H9 (cell line): Measurements from ENCODE around the gene DMAC2L. TPM values are rescaled to one million over a fixed set of nuclear protein-coding genes. Genes with fewer than 3 reads are reported as not detected.

Source experiments
- DNase-seq: peaks from one replicate; pipeline ENCODE4 v3.0.0-alpha.2; 2017
- H2AFZ ChIP-seq: one replicate; pipeline ENCODE4 v1.6.1; 2013; ENCODE audit warnings: mild to moderate bottlenecking, low read length, control low read depth, moderate library complexity
- H2AK5ac ChIP-seq: 2 replicates; pipeline ENCODE4 v1.6.1; 2013; ENCODE audit warnings: low read length, control low read depth, mixed read lengths; ENCODE audit not compliant: insufficient read length
- H2BK120ac ChIP-seq: one replicate; pipeline ENCODE4 v1.6.1; 2013; ENCODE audit warnings: low read depth, mild to moderate bottlenecking, low read length, control low read depth, inconsistent platforms; ENCODE audit not compliant: poor library complexity, severe bottlenecking
- H2BK12ac ChIP-seq: 2 replicates; pipeline ENCODE4 v1.6.1; 2013; ENCODE audit warnings: low read length, control low read depth, mixed read lengths, low read depth; ENCODE audit not compliant: insufficient read length
- H2BK15ac ChIP-seq: 2 replicates; pipeline ENCODE4 v1.6.1; 2013; ENCODE audit warnings: low read depth, low read length, control low read depth
- H2BK20ac ChIP-seq: one replicate; pipeline ENCODE4 v1.6.1; 2013; ENCODE audit warnings: low read depth, mild to moderate bottlenecking, low read length, control low read depth, inconsistent platforms; ENCODE audit not compliant: poor library complexity, severe bottlenecking
- H2BK5ac ChIP-seq: 2 replicates; pipeline ENCODE4 v1.6.1; 2013; ENCODE audit warnings: low read length, control low read depth, mixed read lengths; ENCODE audit not compliant: insufficient read length
- H3K14ac ChIP-seq: 2 replicates; pipeline ENCODE4 v1.6.1; 2013; ENCODE audit warnings: low read length, control low read depth; ENCODE audit not compliant: insufficient read depth
- H3K18ac ChIP-seq: 2 replicates; pipeline ENCODE4 v1.6.1; 2013; ENCODE audit warnings: low read depth, mild to moderate bottlenecking, mixed read lengths, low read length, control low read depth; ENCODE audit not compliant: insufficient read length
- H3K23ac ChIP-seq: 2 replicates; pipeline ENCODE4 v1.6.1; 2013; ENCODE audit warnings: low read length, control low read depth, mixed read lengths, low read depth; ENCODE audit not compliant: insufficient read length
- H3K23me2 ChIP-seq: 2 replicates; pipeline ENCODE4 v1.6.1; 2013; ENCODE audit warnings: low read depth, mild to moderate bottlenecking, mixed read lengths, low read length, control low read depth; ENCODE audit not compliant: insufficient read length, poor library complexity, severe bottlenecking
- H3K27ac ChIP-seq: 2 replicates; pipeline ENCODE4 v1.5.1; 2013; ENCODE audit warnings: low read length, control low read depth, mixed read lengths, low read depth; ENCODE audit not compliant: insufficient read length
- H3K27me3 ChIP-seq: 2 replicates; pipeline ENCODE4 v1.6.1; 2013; ENCODE audit warnings: low read length, control low read depth, inconsistent platforms; ENCODE audit not compliant: insufficient read depth
- H3K4ac ChIP-seq: 2 replicates; pipeline ENCODE4 v1.6.1; 2013; ENCODE audit warnings: low read depth, mild to moderate bottlenecking, control low read depth, inconsistent platforms, low read length, moderate library complexity
- H3K4me1 ChIP-seq: 2 replicates; pipeline ENCODE4 v1.6.1; 2013; ENCODE audit warnings: low read length, control low read depth, inconsistent platforms; ENCODE audit not compliant: insufficient read depth
- H3K4me2 ChIP-seq: 2 replicates; pipeline ENCODE4 v1.6.1; 2013; ENCODE audit warnings: low read length, control low read depth, mixed read lengths; ENCODE audit not compliant: insufficient read length, insufficient read depth
- H3K56ac ChIP-seq: 2 replicates; pipeline ENCODE4 v1.6.1; 2013; ENCODE audit warnings: low read depth, mild to moderate bottlenecking, mixed read lengths, low read length, control low read depth; ENCODE audit not compliant: insufficient read length
- H3K79me1 ChIP-seq: 2 replicates; pipeline ENCODE4 v1.6.1; 2013; ENCODE audit warnings: low read depth, mild to moderate bottlenecking, moderate library complexity, low read length, control low read depth, inconsistent platforms; ENCODE audit not compliant: insufficient read depth, poor library complexity, severe bottlenecking
- H3K79me2 ChIP-seq: 2 replicates; pipeline ENCODE4 v1.6.1; 2013; ENCODE audit warnings: low read length, control low read depth, inconsistent platforms; ENCODE audit not compliant: insufficient read depth
- H3K9ac ChIP-seq: 2 replicates; pipeline ENCODE4 v1.6.1; 2013; ENCODE audit warnings: low read length, control low read depth, mixed read lengths; ENCODE audit not compliant: insufficient read length; ENCODE audit errors: extremely low read depth
- H3K9me3 ChIP-seq: one replicate; pipeline ENCODE4 v1.6.1; 2013; ENCODE audit warnings: low read depth, low read length, inconsistent platforms; ENCODE audit not compliant: control insufficient read depth
- H3T11ph ChIP-seq: one replicate; pipeline ENCODE4 v1.6.1; 2013; ENCODE audit warnings: mild to moderate bottlenecking, low read length, control low read depth, inconsistent platforms
- H4K20me1 ChIP-seq: one replicate; pipeline ENCODE4 v1.6.1; 2013; ENCODE audit not compliant: control insufficient read depth, insufficient read length, insufficient read depth
- H4K5ac ChIP-seq: 2 replicates; pipeline ENCODE4 v1.6.1; 2013; ENCODE audit warnings: low read depth, mild to moderate bottlenecking, mixed read lengths, low read length, control low read depth; ENCODE audit not compliant: insufficient read length
- H4K8ac ChIP-seq: replicated peaks from 2 replicates; pipeline ENCODE4 v1.6.1; 2013; ENCODE audit warnings: low read length, control low read depth, mixed read lengths, low read depth; ENCODE audit not compliant: insufficient read length
- H4K91ac ChIP-seq: 2 replicates; pipeline ENCODE4 v1.6.1; 2013; ENCODE audit warnings: low read depth, mild to moderate bottlenecking, moderate library complexity, mixed read lengths, low read length, control low read depth; ENCODE audit not compliant: insufficient read length
- H3K27ac Mint-ChIP-seq, 3 experiments: 2 replicates in 2 of 3; 3 replicates in 1 of 3; pipeline ENCODE4 v1.8.0; 2020 to 2021; ENCODE audit warnings: mixed read lengths in 3 of 3, mild to moderate bottlenecking in 1 of 3, moderate library complexity in 1 of 3
- H3K27me3 Mint-ChIP-seq: 2 replicates; pipeline ENCODE4 v1.8.0; 2021; ENCODE audit warnings: low read depth, mild to moderate bottlenecking, moderate library complexity, mixed read lengths
- H3K36me3 Mint-ChIP-seq, 3 experiments: 2 replicates in 2 of 3; 3 replicates in 1 of 3; pipeline ENCODE4 v1.8.0; 2020 to 2021; ENCODE audit warnings: low read depth in 3 of 3, mixed read lengths in 3 of 3; ENCODE audit not compliant: insufficient read depth in 1 of 3
- H3K4me1 Mint-ChIP-seq, 2 experiments: 2 replicates each; pipeline ENCODE4 v1.8.0; 2020; ENCODE audit warnings: mixed read lengths in 2 of 2
- H3K4me3 Mint-ChIP-seq, 2 experiments: 2 replicates in 1 of 2; 3 replicates in 1 of 2; pipeline ENCODE4 v1.8.0; 2020 to 2021; ENCODE audit warnings: mild to moderate bottlenecking in 2 of 2, mixed read lengths in 2 of 2, moderate library complexity in 1 of 2
- H3K9me3 Mint-ChIP-seq, 2 experiments: 2 replicates in 1 of 2; 3 replicates in 1 of 2; pipeline ENCODE4 v1.8.0; 2020; ENCODE audit warnings: mild to moderate bottlenecking in 2 of 2, mixed read lengths in 2 of 2, moderate library complexity in 1 of 2
- CTCF ChIP-seq: fragments of 200-600 bp; sonication (generic); conservative IDR thresholded peaks from 3 replicates; pipeline ENCODE4 v1.8.0; 2021; ENCODE audit warnings: antibody characterized with exemption, mild to moderate bottlenecking
- whole genome bisulfite sequencing: extraction: QIAGEN DNeasy Blood & Tissue Kit; methylation state at CpG from one replicate; pipeline ENCODE4 v1.1.7; 2013; ENCODE audit warnings: missing lambda C conversion rate, low lambda C conversion rate, mixed read lengths; ENCODE audit not compliant: insufficient read length; ENCODE audit errors: extremely low coverage; 5-methylcytosine and 5-hydroxymethylcytosine counted together
- total RNA-seq: library from RNA; stranded (reverse); gene quantifications from 2 replicates; pipeline ENCODE4 v1.2.1, GENCODE V29; 2021

The DMAC2L gene
- total RNA-seq, 1 experiment from 2014 or later = 22.4 TPM

- H3K27ac ChIP-seq = peak overlapping the region; percentile 3
- no CpG with 5 or more reads among the region's 7 CpGs for WGBS
- no peak overlapping the region for H2BK120ac ChIP-seq
- no peaks in the 10 kb centered on the region for H3K23me2 ChIP-seq
- H3K27me3 ChIP-seq = no peaks in the 10 kb centered on the region
- no peak overlapping the region for H3K14ac ChIP-seq
- Mint-ChIP-seq H3K27me3 (no peaks in the 10 kb centered on the region), H3K36me3 (no peaks in the 10 kb centered on the region), H3K9me3 (no peaks in the 10 kb centered on the region), H3K4me1 (peaks cover 25 to 33% of the 10 kb centered on the region in 2 experiments), H3K4me3 (peak overlapping the region in 1 of 2 experiments; percentile 39; a peak in 2 of 5 replicates), H3K27ac (peak overlapping the region; percentile 69 to 89 (median 85))
- H2BK12ac ChIP-seq = no peak overlapping the region
- no peaks in the 10 kb centered on the region for H4K20me1 ChIP-seq
- no peak; the same call in 2 of the 3 replicates for TF ChIP-seq CTCF
- H3K4me1 ChIP-seq = peaks cover 8% of the 10 kb centered on the region; the same call in 1 of the 2 replicates
- H4K5ac ChIP-seq = no peak overlapping the region
- no peak overlapping the region for H2BK20ac ChIP-seq
- no peak overlapping the region for H2AFZ ChIP-seq
- no peak overlapping the region for H3T11ph ChIP-seq
- peak; percentile 65 for DNase-seq
- H4K8ac ChIP-seq = no peak overlapping the region
- H3K4me2 ChIP-seq = no peak overlapping the region
- no peak overlapping the region for H3K4ac ChIP-seq
- H3K79me2 ChIP-seq = no peaks in the 10 kb centered on the region
- no peak overlapping the region for H3K56ac ChIP-seq
- H3K9ac ChIP-seq = no peak overlapping the region
- H3K18ac ChIP-seq = no peak overlapping the region
- no peaks in the 10 kb centered on the region for H3K79me1 ChIP-seq
- no peak overlapping the region for H3K23ac ChIP-seq
- no peak overlapping the region for H2BK5ac ChIP-seq
- no peak overlapping the region for H2AK5ac ChIP-seq
- no peak overlapping the region for H4K91ac ChIP-seq
- H3K9me3 ChIP-seq = no peaks in the 10 kb centered on the region
- no peak overlapping the region for H2BK15ac ChIP-seq
These were observed 23.3 kb downstream of the DMAC2L start for GRCh38 chr14:50335389-50335788.
